Neuronal stem cell (in vitro differentiated cells): ENCODE measurements around the gene AGPAT1. TPM values are rescaled to one million over a fixed set of nuclear protein-coding genes. Genes with fewer than 3 reads are reported as not detected.

Experiments
- DNase-seq: peaks from one replicate; pipeline ENCODE4 v3.0.0-alpha.2; 2013; ENCODE audit warnings: low spot score
- H2AFZ ChIP-seq: one replicate; pipeline ENCODE4 v1.6.1; 2013; ENCODE audit warnings: mild to moderate bottlenecking, low read length, inconsistent platforms
- H2AK5ac ChIP-seq: 2 replicates; pipeline ENCODE4 v1.6.1; 2013; ENCODE audit warnings: low read depth, mild to moderate bottlenecking, inconsistent platforms, low read length, moderate library complexity, mixed read lengths
- H2BK120ac ChIP-seq: 2 replicates; pipeline ENCODE4 v1.6.1; 2013; ENCODE audit warnings: low read depth, mild to moderate bottlenecking, inconsistent platforms, low read length, moderate library complexity, mixed read lengths
- H2BK12ac ChIP-seq: one replicate; pipeline ENCODE4 v1.6.1; 2013; ENCODE audit warnings: low read length, inconsistent platforms
- H2BK15ac ChIP-seq: 2 replicates; pipeline ENCODE4 v1.6.1; 2013; ENCODE audit warnings: mild to moderate bottlenecking, low read length, inconsistent platforms, mixed read lengths
- H2BK5ac ChIP-seq: one replicate; pipeline ENCODE4 v1.6.1; 2013; ENCODE audit warnings: inconsistent platforms, mild to moderate bottlenecking, low read length, moderate library complexity
- H3K14ac ChIP-seq: one replicate; pipeline ENCODE4 v1.6.1; 2013; ENCODE audit warnings: low read length, inconsistent platforms
- H3K18ac ChIP-seq: 2 replicates; pipeline ENCODE4 v1.6.1; 2013; ENCODE audit warnings: low read length, inconsistent platforms
- H3K23ac ChIP-seq: 2 replicates; pipeline ENCODE4 v1.6.1; 2013; ENCODE audit warnings: low read depth, mild to moderate bottlenecking, mixed read lengths, low read length, inconsistent platforms; ENCODE audit not compliant: poor library complexity
- H3K27ac ChIP-seq: replicated peaks from 3 replicates; pipeline ENCODE4 v1.5.1; 2013; ENCODE audit warnings: low read length, inconsistent platforms
- H3K27me3 ChIP-seq, 3 experiments: 2 replicates each; pipeline ENCODE4 v1.6.1; 2013; ENCODE audit warnings: low read length in 3 of 3, mild to moderate bottlenecking in 2 of 3, inconsistent platforms in 1 of 3, low read depth in 1 of 3, mixed read lengths in 1 of 3, moderate library complexity in 1 of 3; ENCODE audit not compliant: control insufficient read depth in 3 of 3, insufficient read depth in 3 of 3
- H3K36me3 ChIP-seq, 2 donors: replicated peaks in 1 of 2; 2 replicates each; pipeline ENCODE4 v1.6.1; 2013; ENCODE audit warnings: low read length in 2 of 2; ENCODE audit not compliant: control insufficient read depth in 2 of 2, insufficient read depth in 2 of 2
- H3K4ac ChIP-seq: 2 replicates; pipeline ENCODE4 v1.6.1; 2013; ENCODE audit warnings: inconsistent platforms, mild to moderate bottlenecking, low read length, moderate library complexity
- H3K4me1 ChIP-seq, 2 donors: 1 replicate in 1 of 2; 2 replicates in 1 of 2; pipeline ENCODE4 v1.6.1; 2013; ENCODE audit warnings: low read length in 2 of 2, low read depth in 1 of 2; ENCODE audit not compliant: control insufficient read depth in 2 of 2, insufficient read depth in 1 of 2
- H3K4me2 ChIP-seq: one replicate; pipeline ENCODE4 v1.6.1; 2013; ENCODE audit warnings: mild to moderate bottlenecking, low read length, inconsistent platforms; ENCODE audit not compliant: insufficient read depth, poor library complexity, severe bottlenecking
- H3K4me3 ChIP-seq, 2 donors: 2 replicates each; pipeline ENCODE4 v1.5.1; 2013; ENCODE audit warnings: low read length in 2 of 2, mild to moderate bottlenecking in 2 of 2, inconsistent platforms in 1 of 2, moderate library complexity in 1 of 2
- H3K79me1 ChIP-seq: one replicate; pipeline ENCODE4 v1.6.1; 2013; ENCODE audit warnings: low read depth, mild to moderate bottlenecking, inconsistent platforms, low read length, moderate library complexity
- H3K9ac ChIP-seq: one replicate; pipeline ENCODE4 v1.6.1; 2013; ENCODE audit warnings: mild to moderate bottlenecking, low read depth, low read length, inconsistent platforms; ENCODE audit not compliant: poor library complexity
- H3K9me3 ChIP-seq, 2 donors: replicated peaks in 1 of 2; 2 replicates each; pipeline versions ENCODE3 to v1.6.1; 2013; ENCODE audit warnings: low read length in 2 of 2, mild to moderate bottlenecking in 2 of 2, inconsistent platforms in 1 of 2, low read depth in 1 of 2, mixed read lengths in 1 of 2, moderate library complexity in 1 of 2; ENCODE audit not compliant: control insufficient read depth in 2 of 2, insufficient read depth in 1 of 2
- H4K8ac ChIP-seq: one replicate; pipeline ENCODE4 v1.6.1; 2013; ENCODE audit warnings: low read depth, mild to moderate bottlenecking, inconsistent platforms, low read length, moderate library complexity
- H4K91ac ChIP-seq: one replicate; pipeline ENCODE4 v1.6.1; 2013; ENCODE audit warnings: low read length, low read depth, mild to moderate bottlenecking, inconsistent platforms; ENCODE audit not compliant: poor library complexity
- WGBS, 2 donors: extraction: QIAGEN DNeasy Blood & Tissue Kit; methylation state at CpG; one replicate each; pipeline ENCODE4 v1.1.7; 2013; ENCODE audit warnings: missing lambda C conversion rate in 2 of 2, mixed read lengths in 1 of 2; ENCODE audit not compliant: insufficient read length in 2 of 2, insufficient replicate concordance in 1 of 2; ENCODE audit errors: extremely low coverage in 2 of 2; 5-methylcytosine and 5-hydroxymethylcytosine counted together
- polyA plus RNA-seq, 2 experiments: library from polyadenylated mRNA; stranded (reverse); fragments of 200-250 nt; gene quantifications; one replicate each; pipeline ENCODE4 v1.2.3, GENCODE V29; 2013

The AGPAT1 gene
- 110 TPM for polyA plus RNA-seq (2013, experiment 1 of 2)
- 106 TPM for polyA plus RNA-seq (2013, experiment 2 of 2)

- Histone ChIP-seq H2BK5ac (peak within 1 kb of the TSS; percentile 67), H3K4me2 (peak within 1 kb of the TSS; percentile 68), H3K79me1 (peaks cover 3% of the 10 kb centered on the region), H3K4me1 (peaks cover 9 to 16% of the 10 kb centered on the region in 2 donors), H3K9ac (peak within 1 kb of the TSS; percentile 99), H3K36me3 (peaks cover 9 to 34% of the 10 kb centered on the region in 2 donors), H2BK12ac (peak within 1 kb of the TSS; percentile 88), H3K27ac (peak within 1 kb of the TSS; percentile 99), H3K23ac (peak within 1 kb of the TSS; percentile 50), H2AK5ac (peak within 1 kb of the TSS; percentile 47), H3K4ac (no peak within 1 kb of the TSS), H3K18ac (peak within 1 kb of the TSS; percentile 97), H3K14ac (peak within 1 kb of the TSS; percentile 76), H4K8ac (no peak within 1 kb of the TSS), H3K4me3 (peak within 1 kb of the TSS; percentile 72 to 94), H3K27me3 (no peaks in the 10 kb centered on the region), H2BK120ac (no peak within 1 kb of the TSS), H2BK15ac (no peak within 1 kb of the TSS), H4K91ac (no peak within 1 kb of the TSS), H2AFZ (peak within 1 kb of the TSS; percentile 74), H3K9me3 (no peaks in the 10 kb centered on the region)
- DNase-seq: peak; percentile 96
- no CpG with 5 or more reads among the region's 27 CpGs for WGBS, 2 donors
Measured at GRCh38 chr6:32175711-32176475, at the start of gene AGPAT1. Gene AGPAT1, minus strand, starts transcription at chr6:32176084. Its CDS starts 4,588 bp downstream, at chr6:32171496.

- Histone ChIP-seq H3K79me1 (no peaks in the 10 kb centered on the region), H4K91ac (no peak overlapping the region), H3K4me3 (no peak overlapping the region), H4K8ac (no peak overlapping the region), H3K36me3 (no peaks in the 10 kb centered on the region), H3K27me3 (peaks cover 0 to 23% (median 0%) of the 10 kb centered on the region in 3 experiments), H3K4me1 (peaks cover 5 to 16% of the 10 kb centered on the region in 2 donors), H2AK5ac (no peak overlapping the region), H2BK5ac (no peak overlapping the region), H3K4me2 (no peak overlapping the region), H3K9ac (no peak overlapping the region), H2AFZ (no peak overlapping the region), H3K27ac (no peak overlapping the region), H3K18ac (no peak overlapping the region), H3K9me3 (no peaks in the 10 kb centered on the region), H3K4ac (no peak overlapping the region), H3K23ac (no peak overlapping the region), H2BK15ac (no peak overlapping the region), H2BK120ac (no peak overlapping the region), H3K14ac (no peak overlapping the region), H2BK12ac (no peak overlapping the region)
- DNase-seq: no peak
- WGBS, 2 donors: no CpG with 5 or more reads among the region's 2 CpGs
Measured at GRCh38 chr6:32224696-32225095, 48.8 kb upstream of the AGPAT1 start.

- H4K8ac ChIP-seq: peak within 1 kb of the TSS; percentile 93
- no peak within 1 kb of the TSS for H3K4me2 ChIP-seq
- H3K23ac ChIP-seq: peak within 1 kb of the TSS; percentile 16
- DNase-seq: no peak
- peak within 1 kb of the TSS; percentile 2 for H2BK5ac ChIP-seq
- no CpG with 5 or more reads among the region's 20 CpGs for WGBS, 2 donors
- H2AFZ ChIP-seq: peak within 1 kb of the TSS; percentile 72
- peak within 1 kb of the TSS; percentile 93 for H2BK12ac ChIP-seq
- no peaks in the 10 kb centered on the region for H3K79me1 ChIP-seq
- H3K4ac ChIP-seq: peak within 1 kb of the TSS; percentile 87
- H4K91ac ChIP-seq: peak within 1 kb of the TSS; percentile 82
- no peaks in the 10 kb centered on the region for H3K36me3 ChIP-seq
- H3K27ac ChIP-seq: no peak within 1 kb of the TSS
- no peaks in the 10 kb centered on the region for H3K9me3 ChIP-seq
- H2BK120ac ChIP-seq: peak within 1 kb of the TSS; percentile 37
- H3K27me3 ChIP-seq: peaks cover 0 to 30% (median 0%) of the 10 kb centered on the region in 3 experiments
- peaks cover 5 to 16% of the 10 kb centered on the region in 2 donors for H3K4me1 ChIP-seq
- no peak within 1 kb of the TSS for H3K4me3 ChIP-seq
- H2AK5ac ChIP-seq: peak within 1 kb of the TSS; percentile 94
- no peak within 1 kb of the TSS for H3K14ac ChIP-seq
- peak within 1 kb of the TSS; percentile 62 for H2BK15ac ChIP-seq
- peak within 1 kb of the TSS; percentile 65 for H3K9ac ChIP-seq
- peak within 1 kb of the TSS; percentile 97 for H3K18ac ChIP-seq
Measured at GRCh38 chr6:32223258-32224235, 47.7 kb upstream of the AGPAT1 start, which contains the start of gene NOTCH4. Gene NOTCH4, minus strand, starts transcription at chr6:32224067. Its CDS starts 139 bp downstream, at chr6:32223928.
